Measurements from ENCODE around the gene PSMA5. TPM values are rescaled to one million over a fixed set of nuclear protein-coding genes. Genes with fewer than 3 reads are reported as not detected.
A peak's percentile ranks its signal among the peaks of the same experiment; 100 is the strongest.

The PSMA5 gene
- total RNA-seq, 1 donor from 2014 or later = 143 TPM

GRCh38 chr1:109425391-109426280, 612 bp downstream of the PSMA5 start:
- Histone ChIP-seq H3K79me2 (ENCODE audit: insufficient read depth, low read length) (peaks cover 58% of the 10 kb centered on the region), H3K9ac (ENCODE audit: low read length) (peak overlapping the region; percentile 91), H3K4me1 (ENCODE audit: insufficient read depth, low read length) (peaks cover 8% of the 10 kb centered on the region), H2AFZ (ENCODE audit: low read depth, low read length) (peak overlapping the region; percentile 57), H3K4me3 (ENCODE audit: insufficient read depth, low read depth, low read length) (peak overlapping the region; percentile 92), H3K9me3 (ENCODE audit: insufficient read depth, low read depth, low read length) (no peaks in the 10 kb centered on the region), H4K20me1 (ENCODE audit: insufficient read depth, low read length) (peaks cover 40% of the 10 kb centered on the region), H3K4me2 (ENCODE audit: low read length) (peak overlapping the region; percentile 97), H3K36me3 (ENCODE audit: insufficient read depth, low read length) (peaks cover 4% of the 10 kb centered on the region), H3K27me3 (ENCODE audit: insufficient read depth, low read length) (no peaks in the 10 kb centered on the region), H3K27ac (ENCODE audit: low read depth, low read length) (peak overlapping the region; percentile 84)
- DNase-seq (ENCODE audit: low read depth) (peak; percentile 25), FAIRE-seq (no peak)
- H3K36me3 Mint-ChIP-seq (ENCODE audit: low read depth, unreplicated experiment) = no peaks in the 10 kb centered on the region
- H3K4me1 Mint-ChIP-seq (ENCODE audit: low read depth, unreplicated experiment) = peaks cover 16% of the 10 kb centered on the region
- H3K9me3 Mint-ChIP-seq (ENCODE audit: unreplicated experiment) = no peaks in the 10 kb centered on the region
- H3K4me3 Mint-ChIP-seq (ENCODE audit: unreplicated experiment) = peak overlapping the region; percentile 93
- H3K27me3 Mint-ChIP-seq (ENCODE audit: low read depth, unreplicated experiment) = no peaks in the 10 kb centered on the region
- no peak for TF ChIP-seq EZH2 (IDR thresholded peaks at IDR 0.05; ENCODE audit: insufficient read depth, low read length)
- TF ChIP-seq, protein P1, sequence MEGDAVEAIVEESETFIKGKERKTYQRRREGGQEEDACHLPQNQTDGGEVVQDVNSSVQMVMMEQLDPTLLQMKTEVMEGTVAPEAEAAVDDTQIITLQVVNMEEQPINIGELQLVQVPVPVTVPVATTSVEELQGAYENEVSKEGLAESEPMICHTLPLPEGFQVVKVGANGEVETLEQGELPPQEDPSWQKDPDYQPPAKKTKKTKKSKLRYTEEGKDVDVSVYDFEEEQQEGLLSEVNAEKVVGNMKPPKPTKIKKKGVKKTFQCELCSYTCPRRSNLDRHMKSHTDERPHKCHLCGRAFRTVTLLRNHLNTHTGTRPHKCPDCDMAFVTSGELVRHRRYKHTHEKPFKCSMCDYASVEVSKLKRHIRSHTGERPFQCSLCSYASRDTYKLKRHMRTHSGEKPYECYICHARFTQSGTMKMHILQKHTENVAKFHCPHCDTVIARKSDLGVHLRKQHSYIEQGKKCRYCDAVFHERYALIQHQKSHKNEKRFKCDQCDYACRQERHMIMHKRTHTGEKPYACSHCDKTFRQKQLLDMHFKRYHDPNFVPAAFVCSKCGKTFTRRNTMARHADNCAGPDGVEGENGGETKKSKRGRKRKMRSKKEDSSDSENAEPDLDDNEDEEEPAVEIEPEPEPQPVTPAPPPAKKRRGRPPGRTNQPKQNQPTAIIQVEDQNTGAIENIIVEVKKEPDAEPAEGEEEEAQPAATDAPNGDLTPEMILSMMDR (IDR thresholded peaks at IDR 0.05; ENCODE audit: insufficient read depth, low read depth, low read length) = no peak
- H3K27ac Mint-ChIP-seq (ENCODE audit: unreplicated experiment) = peak overlapping the region; percentile 91

DNA sequence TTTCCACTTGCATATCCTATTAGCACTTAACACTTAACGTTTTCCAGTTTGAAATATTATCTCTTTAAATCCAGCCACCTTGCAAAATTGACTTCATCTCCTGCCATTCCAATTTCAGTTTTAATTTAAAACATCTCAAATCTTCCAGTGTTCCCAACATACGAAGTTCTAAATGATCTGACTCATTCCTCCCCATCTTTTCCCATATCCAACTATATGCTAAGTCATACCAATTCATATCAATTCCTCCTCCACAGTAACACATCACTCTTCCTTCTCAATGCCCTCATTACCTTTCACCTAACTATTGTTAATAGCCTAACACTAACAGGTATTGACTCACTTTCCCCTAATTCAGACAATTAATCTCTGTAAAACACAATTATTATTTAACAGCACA, 2.8 kb downstream of the PSMA5 start:
- H3K4me3 Mint-ChIP-seq (ENCODE audit: unreplicated experiment) = peak overlapping the region; percentile 93

More for the DNA sequence above, 2.8 kb downstream of the PSMA5 start:
- Histone ChIP-seq H3K9me3 (ENCODE audit: insufficient read depth, low read depth, low read length) (no peaks in the 10 kb centered on the region), H3K4me1 (ENCODE audit: insufficient read depth, low read length) (peaks cover 8% of the 10 kb centered on the region), H3K9ac (ENCODE audit: low read length) (no peak overlapping the region), H3K79me2 (ENCODE audit: insufficient read depth, low read length) (peaks cover 68% of the 10 kb centered on the region), H3K27me3 (ENCODE audit: insufficient read depth, low read length) (no peaks in the 10 kb centered on the region), H4K20me1 (ENCODE audit: insufficient read depth, low read length) (peaks cover 42% of the 10 kb centered on the region), H3K4me2 (ENCODE audit: low read length) (peak overlapping the region; percentile 16), H3K36me3 (ENCODE audit: insufficient read depth, low read length) (peaks cover 11% of the 10 kb centered on the region), H3K27ac (ENCODE audit: low read depth, low read length) (no peak overlapping the region), H2AFZ (ENCODE audit: low read depth, low read length) (no peak overlapping the region), H3K4me3 (ENCODE audit: insufficient read depth, low read depth, low read length) (no peak overlapping the region)
- H3K4me1 Mint-ChIP-seq (ENCODE audit: low read depth, unreplicated experiment) = peaks cover 16% of the 10 kb centered on the region
- TF ChIP-seq, protein P1 (IDR thresholded peaks at IDR 0.05; ENCODE audit: insufficient read depth, low read depth, low read length) = no peak
- no peak for TF ChIP-seq EZH2 (IDR thresholded peaks at IDR 0.05; ENCODE audit: insufficient read depth, low read length)
- peak overlapping the region; percentile 75 for H3K27ac Mint-ChIP-seq (ENCODE audit: unreplicated experiment)
- FAIRE-seq = no peak
- no peaks in the 10 kb centered on the region for H3K27me3 Mint-ChIP-seq (ENCODE audit: low read depth, unreplicated experiment)
- H3K9me3 Mint-ChIP-seq (ENCODE audit: unreplicated experiment) = no peaks in the 10 kb centered on the region
- peaks cover 2% of the 10 kb centered on the region for H3K36me3 Mint-ChIP-seq (ENCODE audit: low read depth, unreplicated experiment)
- DNase-seq (ENCODE audit: low read depth) = no peak
